Neuronal stem cell (in vitro differentiated cells): ENCODE results near the gene LTK.
A peak's percentile ranks its signal among the peaks of the same experiment; 100 is the strongest.

Experiments used
- DNase-seq: peaks from one replicate; pipeline ENCODE4 v3.0.0-alpha.2; 2013; ENCODE audit warnings: low spot score
- H2AFZ ChIP-seq: one replicate; pipeline ENCODE4 v1.6.1; 2013; ENCODE audit warnings: mild to moderate bottlenecking, low read length, inconsistent platforms
- H2AK5ac ChIP-seq: 2 replicates; pipeline ENCODE4 v1.6.1; 2013; ENCODE audit warnings: low read depth, mild to moderate bottlenecking, inconsistent platforms, low read length, moderate library complexity, mixed read lengths
- H2BK120ac ChIP-seq: 2 replicates; pipeline ENCODE4 v1.6.1; 2013; ENCODE audit warnings: low read depth, mild to moderate bottlenecking, inconsistent platforms, low read length, moderate library complexity, mixed read lengths
- H2BK12ac ChIP-seq: one replicate; pipeline ENCODE4 v1.6.1; 2013; ENCODE audit warnings: low read length, inconsistent platforms
- H2BK15ac ChIP-seq: 2 replicates; pipeline ENCODE4 v1.6.1; 2013; ENCODE audit warnings: mild to moderate bottlenecking, low read length, inconsistent platforms, mixed read lengths
- H2BK5ac ChIP-seq: one replicate; pipeline ENCODE4 v1.6.1; 2013; ENCODE audit warnings: inconsistent platforms, mild to moderate bottlenecking, low read length, moderate library complexity
- H3K14ac ChIP-seq: one replicate; pipeline ENCODE4 v1.6.1; 2013; ENCODE audit warnings: low read length, inconsistent platforms
- H3K18ac ChIP-seq: 2 replicates; pipeline ENCODE4 v1.6.1; 2013; ENCODE audit warnings: low read length, inconsistent platforms
- H3K23ac ChIP-seq: 2 replicates; pipeline ENCODE4 v1.6.1; 2013; ENCODE audit warnings: low read depth, mild to moderate bottlenecking, mixed read lengths, low read length, inconsistent platforms; ENCODE audit not compliant: poor library complexity
- H3K27ac ChIP-seq: replicated peaks from 3 replicates; pipeline ENCODE4 v1.5.1; 2013; ENCODE audit warnings: low read length, inconsistent platforms
- H3K27me3 ChIP-seq, 3 experiments: 2 replicates each; pipeline ENCODE4 v1.6.1; 2013; ENCODE audit warnings: low read length in 3 of 3, mild to moderate bottlenecking in 2 of 3, inconsistent platforms in 1 of 3, low read depth in 1 of 3, mixed read lengths in 1 of 3, moderate library complexity in 1 of 3; ENCODE audit not compliant: control insufficient read depth in 3 of 3, insufficient read depth in 3 of 3
- H3K36me3 ChIP-seq, 2 donors: replicated peaks in 1 of 2; 2 replicates each; pipeline ENCODE4 v1.6.1; 2013; ENCODE audit warnings: low read length in 2 of 2; ENCODE audit not compliant: control insufficient read depth in 2 of 2, insufficient read depth in 2 of 2
- H3K4ac ChIP-seq: 2 replicates; pipeline ENCODE4 v1.6.1; 2013; ENCODE audit warnings: inconsistent platforms, mild to moderate bottlenecking, low read length, moderate library complexity
- H3K4me1 ChIP-seq, 2 donors: 1 replicate in 1 of 2; 2 replicates in 1 of 2; pipeline ENCODE4 v1.6.1; 2013; ENCODE audit warnings: low read length in 2 of 2, low read depth in 1 of 2; ENCODE audit not compliant: control insufficient read depth in 2 of 2, insufficient read depth in 1 of 2
- H3K4me2 ChIP-seq: one replicate; pipeline ENCODE4 v1.6.1; 2013; ENCODE audit warnings: mild to moderate bottlenecking, low read length, inconsistent platforms; ENCODE audit not compliant: insufficient read depth, poor library complexity, severe bottlenecking
- H3K4me3 ChIP-seq, 2 donors: 2 replicates each; pipeline ENCODE4 v1.5.1; 2013; ENCODE audit warnings: low read length in 2 of 2, mild to moderate bottlenecking in 2 of 2, inconsistent platforms in 1 of 2, moderate library complexity in 1 of 2
- H3K79me1 ChIP-seq: one replicate; pipeline ENCODE4 v1.6.1; 2013; ENCODE audit warnings: low read depth, mild to moderate bottlenecking, inconsistent platforms, low read length, moderate library complexity
- H3K9ac ChIP-seq: one replicate; pipeline ENCODE4 v1.6.1; 2013; ENCODE audit warnings: mild to moderate bottlenecking, low read depth, low read length, inconsistent platforms; ENCODE audit not compliant: poor library complexity
- H3K9me3 ChIP-seq, 2 donors: replicated peaks in 1 of 2; 2 replicates each; pipeline versions ENCODE3 to v1.6.1; 2013; ENCODE audit warnings: low read length in 2 of 2, mild to moderate bottlenecking in 2 of 2, inconsistent platforms in 1 of 2, low read depth in 1 of 2, mixed read lengths in 1 of 2, moderate library complexity in 1 of 2; ENCODE audit not compliant: control insufficient read depth in 2 of 2, insufficient read depth in 1 of 2
- H4K8ac ChIP-seq: one replicate; pipeline ENCODE4 v1.6.1; 2013; ENCODE audit warnings: low read depth, mild to moderate bottlenecking, inconsistent platforms, low read length, moderate library complexity
- H4K91ac ChIP-seq: one replicate; pipeline ENCODE4 v1.6.1; 2013; ENCODE audit warnings: low read length, low read depth, mild to moderate bottlenecking, inconsistent platforms; ENCODE audit not compliant: poor library complexity
- WGBS, 2 donors: extraction: QIAGEN DNeasy Blood & Tissue Kit; methylation state at CpG; one replicate each; pipeline ENCODE4 v1.1.7; 2013; ENCODE audit warnings: missing lambda C conversion rate in 2 of 2, mixed read lengths in 1 of 2; ENCODE audit not compliant: insufficient read length in 2 of 2, insufficient replicate concordance in 1 of 2; ENCODE audit errors: extremely low coverage in 2 of 2; 5-methylcytosine and 5-hydroxymethylcytosine counted together

The LTK gene

GRCh38 chr15:41536866-41537265, 23.2 kb upstream of the LTK start:
- no peak overlapping the region for H3K27ac ChIP-seq
- H4K91ac ChIP-seq: no peak overlapping the region
- H3K4me2 ChIP-seq: no peak overlapping the region
- no peak overlapping the region for H2BK120ac ChIP-seq
- no peaks in the 10 kb centered on the region for H3K79me1 ChIP-seq
- DNase-seq: no peak
- H3K14ac ChIP-seq: no peak overlapping the region
- H3K4me1 ChIP-seq: no peaks in the 10 kb centered on the region
- H3K9ac ChIP-seq: peak overlapping the region; percentile 77
- H3K9me3 ChIP-seq: no peaks in the 10 kb centered on the region
- H3K23ac ChIP-seq: no peak overlapping the region
- H2BK12ac ChIP-seq: no peak overlapping the region
- no peaks in the 10 kb centered on the region for H3K27me3 ChIP-seq
- peak overlapping the region; percentile 57 for H3K18ac ChIP-seq
- no CpG with 5 or more reads among the region's 11 CpGs for WGBS, 2 donors
- H2AFZ ChIP-seq: no peak overlapping the region
- H2BK5ac ChIP-seq: no peak overlapping the region
- no peak overlapping the region for H2BK15ac ChIP-seq
- H2AK5ac ChIP-seq: no peak overlapping the region
- no peak overlapping the region for H3K4me3 ChIP-seq
- no peak overlapping the region for H3K4ac ChIP-seq
- H4K8ac ChIP-seq: no peak overlapping the region
- peaks cover 22 to 50% of the 10 kb centered on the region in 2 donors for H3K36me3 ChIP-seq

GRCh38 chr15:41535544-41535943, 21.9 kb upstream of the LTK start:
- DNase-seq: no peak
- no CpG with 5 or more reads among the region's 1 CpG for WGBS, 2 donors
- peaks cover 24 to 58% of the 10 kb centered on the region in 2 donors for H3K36me3 ChIP-seq

GRCh38 chr15:41530363-41530956, 16.8 kb upstream of the LTK start:
- Histone ChIP-seq H3K9ac (no peak overlapping the region), H3K27me3 (no peaks in the 10 kb centered on the region), H3K27ac (no peak overlapping the region), H4K8ac (no peak overlapping the region), H2BK12ac (no peak overlapping the region), H2BK15ac (no peak overlapping the region), H3K4me2 (no peak overlapping the region), H3K4me1 (no peaks in the 10 kb centered on the region), H2AFZ (no peak overlapping the region), H3K4ac (no peak overlapping the region), H2BK5ac (no peak overlapping the region), H3K23ac (no peak overlapping the region), H2BK120ac (no peak overlapping the region), H3K18ac (no peak overlapping the region), H3K79me1 (no peaks in the 10 kb centered on the region), H4K91ac (no peak overlapping the region), H2AK5ac (no peak overlapping the region), H3K4me3 (no peak overlapping the region), H3K36me3 (peaks cover 50 to 85% of the 10 kb centered on the region in 2 donors), H3K9me3 (no peaks in the 10 kb centered on the region), H3K14ac (no peak overlapping the region)
- no peak for DNase-seq
- no CpG with 5 or more reads among the region's 6 CpGs for WGBS, 2 donors

More at GRCh38 chr15:41535544-41535943, 21.9 kb upstream of the LTK start:
- Histone ChIP-seq H2BK5ac (no peak overlapping the region), H3K4me3 (no peak overlapping the region), H2AFZ (no peak overlapping the region), H4K8ac (no peak overlapping the region), H2BK12ac (no peak overlapping the region), H3K9me3 (no peaks in the 10 kb centered on the region), H3K4me2 (no peak overlapping the region), H2BK15ac (no peak overlapping the region), H3K23ac (no peak overlapping the region), H2BK120ac (no peak overlapping the region), H3K4me1 (no peaks in the 10 kb centered on the region), H3K79me1 (no peaks in the 10 kb centered on the region), H3K27me3 (no peaks in the 10 kb centered on the region), H2AK5ac (no peak overlapping the region), H3K4ac (no peak overlapping the region), H3K9ac (peak overlapping the region; percentile 27), H3K18ac (no peak overlapping the region), H3K27ac (no peak overlapping the region), H3K14ac (no peak overlapping the region), H4K91ac (no peak overlapping the region)

GRCh38 chr15:41523097-41523496, 9.5 kb upstream of the LTK start:
- Histone ChIP-seq H4K91ac (no peak overlapping the region), H2AFZ (no peak overlapping the region), H3K27me3 (no peaks in the 10 kb centered on the region), H2AK5ac (no peak overlapping the region), H3K4me2 (no peak overlapping the region), H3K18ac (no peak overlapping the region), H3K4me1 (no peaks in the 10 kb centered on the region), H3K4me3 (no peak overlapping the region), H2BK5ac (peak overlapping the region; percentile 62), H3K36me3 (peaks cover 32 to 73% of the 10 kb centered on the region in 2 donors), H2BK15ac (no peak overlapping the region), H3K27ac (no peak overlapping the region), H2BK12ac (no peak overlapping the region), H3K9me3 (peaks cover 0 to 2% of the 10 kb centered on the region in 2 donors), H2BK120ac (no peak overlapping the region), H3K4ac (no peak overlapping the region), H4K8ac (no peak overlapping the region), H3K79me1 (no peaks in the 10 kb centered on the region), H3K23ac (no peak overlapping the region), H3K9ac (peak overlapping the region; percentile 50), H3K14ac (no peak overlapping the region)
- DNase-seq: no peak
- no CpG with 5 or more reads among the region's 5 CpGs for WGBS, 2 donors
